AG10803 (cell line): ENCODE measurements around the gene GBGT1.
A peak's percentile ranks its signal among the peaks of the same experiment; 100 is the strongest.

Experiments used
- DNase-seq: peaks from one replicate; pipeline ENCODE4 v3.0.0; 2010; ENCODE audit warnings: low read depth
- H3K4me3 ChIP-seq: 2 replicates; pipeline ENCODE4 v1.5.1; 2011; ENCODE audit warnings: mild to moderate bottlenecking, low read length, control low read depth
- CTCF ChIP-seq: conservative IDR thresholded peaks from 2 replicates; pipeline ENCODE4 v1.5.1; 2011; ENCODE audit warnings: mild to moderate bottlenecking, low read length, control low read depth, inconsistent platforms

The GBGT1 gene

DNA sequence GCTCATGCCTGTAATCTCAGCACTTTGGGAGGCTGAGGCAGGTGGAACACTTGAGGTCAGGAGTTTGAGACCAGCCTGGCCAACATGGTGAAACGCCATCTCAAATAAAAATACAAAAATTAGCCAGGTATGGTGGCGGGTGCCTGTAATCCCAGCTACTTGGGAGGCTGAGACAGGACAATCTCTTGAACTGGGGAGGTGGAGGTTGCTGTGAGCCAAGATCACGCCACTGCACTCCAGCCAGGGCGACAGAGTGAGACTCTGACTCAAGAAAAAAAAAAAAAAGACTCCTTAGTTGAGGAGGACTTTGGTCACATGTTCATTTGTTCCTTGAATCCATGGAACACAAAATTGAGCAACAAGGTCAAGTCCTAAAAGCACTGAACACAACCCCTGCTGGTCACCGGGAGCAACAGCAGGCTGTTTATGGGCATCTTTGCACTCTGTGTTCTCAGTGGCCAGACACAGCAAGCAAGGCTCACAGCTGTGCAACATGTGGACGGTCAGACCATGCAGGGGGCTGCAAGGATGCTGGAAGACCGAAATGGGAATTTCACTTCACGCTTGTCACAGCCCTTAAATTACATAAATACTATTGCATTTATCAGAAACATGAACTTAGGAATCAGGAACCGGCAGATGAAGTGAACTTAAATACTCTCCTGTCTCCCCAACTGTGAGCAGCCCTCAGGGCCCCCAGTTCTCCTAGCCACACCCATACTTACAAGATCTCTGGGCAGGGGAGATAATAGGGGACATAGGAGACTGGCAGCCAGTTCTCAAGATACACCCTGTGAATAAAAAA, 2.8 kb downstream of the GBGT1 start:
- H3K4me3 ChIP-seq, result no peak overlapping the region
- peak; percentile 82 for TF ChIP-seq CTCF
- DNase-seq, result peak; percentile 77

DNA sequence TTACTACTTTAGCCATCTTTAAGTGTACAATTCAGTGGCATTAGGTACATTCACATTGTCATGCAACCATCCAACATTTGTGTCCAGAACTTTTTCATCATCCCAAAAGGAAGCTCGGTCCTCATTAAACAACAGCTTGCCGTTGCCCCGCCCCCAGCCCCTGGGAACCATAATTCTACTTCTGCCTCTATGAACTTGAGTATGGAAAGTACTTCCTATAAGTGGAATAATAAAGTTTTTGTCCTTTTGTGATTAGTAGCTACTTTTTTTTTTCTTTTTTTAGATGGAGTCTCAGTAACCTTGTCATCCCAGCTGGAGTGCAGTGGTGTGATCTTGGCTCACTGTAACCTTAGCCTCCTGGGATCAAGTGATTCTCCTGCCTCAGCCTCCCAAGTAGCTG, 5.0 kb downstream of the GBGT1 start:
- no peak overlapping the region for H3K4me3 ChIP-seq
- no peak for DNase-seq
- no peak for TF ChIP-seq CTCF

GRCh38 chr9:133155156-133155555, 8.6 kb downstream of the GBGT1 start:
- DNase-seq, result no peak
- no peak for TF ChIP-seq CTCF
- H3K4me3 ChIP-seq, result no peak overlapping the region

- no peak for DNase-seq
- H3K4me3 ChIP-seq, result no peak overlapping the region
- no peak for TF ChIP-seq CTCF
These were observed 9.4 kb downstream of the GBGT1 start for GRCh38 chr9:133154097-133154989.

GRCh38 chr9:133153227-133154096, 10.3 kb downstream of the GBGT1 start:
- TF ChIP-seq CTCF, result no peak
- no peak overlapping the region for H3K4me3 ChIP-seq
- no peak for DNase-seq

DNA sequence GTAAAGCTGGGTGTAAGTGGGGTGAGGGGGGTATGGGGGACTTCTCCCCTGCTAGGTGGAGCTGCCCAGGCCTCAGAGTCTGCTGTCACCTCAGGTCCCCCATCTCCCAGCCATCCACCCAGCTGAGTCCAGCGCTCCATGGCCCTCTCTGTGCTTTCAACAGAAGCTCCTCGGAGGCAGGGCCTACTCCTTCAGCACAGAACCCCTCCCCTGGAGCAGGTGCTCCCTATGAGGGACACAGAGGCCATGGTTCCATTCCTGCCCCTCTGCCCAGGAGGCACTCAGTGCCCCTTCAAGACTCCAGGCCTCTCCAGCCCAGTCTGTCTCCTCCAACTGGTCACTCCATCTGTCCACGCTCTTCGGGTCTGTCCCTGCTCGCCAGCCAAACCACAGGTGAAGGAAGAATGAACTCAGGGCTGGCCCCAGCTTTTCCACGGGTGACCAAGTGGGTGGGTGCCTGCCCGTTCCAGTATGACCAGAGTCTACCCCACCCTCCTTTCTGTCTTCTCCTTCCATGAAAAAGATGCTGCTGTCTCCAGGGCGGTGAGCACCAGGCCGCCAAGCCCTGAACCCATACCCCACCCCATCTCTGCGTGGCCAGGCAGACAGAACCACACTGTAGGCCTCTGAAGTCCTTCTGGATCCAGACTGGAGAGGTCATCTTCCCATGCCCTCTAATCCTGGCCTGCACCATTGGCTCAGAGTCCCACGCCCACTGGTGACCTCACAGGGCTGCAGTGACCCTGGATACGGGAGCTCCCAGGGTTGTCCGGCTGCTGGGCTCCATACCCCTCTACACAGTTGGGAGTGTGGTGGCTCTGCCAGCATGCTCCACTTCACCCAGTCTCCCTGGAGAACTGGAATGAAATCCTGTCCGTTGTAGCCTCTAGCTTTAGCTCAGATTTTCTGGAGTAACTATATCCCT, 11.9 kb downstream of the GBGT1 start:
- DNase-seq, result no peak

More for the DNA sequence above, 11.9 kb downstream of the GBGT1 start:
- TF ChIP-seq CTCF, result no peak
- H3K4me3 ChIP-seq, result no peak overlapping the region
